PC-9 (cell line): ENCODE results near the gene CDK6.

Source experiments
- EZH2 ChIP-seq: fragments of 200-600 bp; sonication (generic); IDR thresholded peaks from 2 replicates; pipeline ENCODE4 v1.8.0; 2017; ENCODE audit warnings: antibody characterized with exemption, low read depth
- TF ChIP-seq, protein P1 (sequence below): fragments of 200-600 bp; sonication (generic); conservative IDR thresholded peaks from 2 replicates; pipeline ENCODE4 v1.6.1; 2017; ENCODE audit warnings: mixed run types, antibody characterized with exemption, mild to moderate bottlenecking, moderate library complexity

DNA sequence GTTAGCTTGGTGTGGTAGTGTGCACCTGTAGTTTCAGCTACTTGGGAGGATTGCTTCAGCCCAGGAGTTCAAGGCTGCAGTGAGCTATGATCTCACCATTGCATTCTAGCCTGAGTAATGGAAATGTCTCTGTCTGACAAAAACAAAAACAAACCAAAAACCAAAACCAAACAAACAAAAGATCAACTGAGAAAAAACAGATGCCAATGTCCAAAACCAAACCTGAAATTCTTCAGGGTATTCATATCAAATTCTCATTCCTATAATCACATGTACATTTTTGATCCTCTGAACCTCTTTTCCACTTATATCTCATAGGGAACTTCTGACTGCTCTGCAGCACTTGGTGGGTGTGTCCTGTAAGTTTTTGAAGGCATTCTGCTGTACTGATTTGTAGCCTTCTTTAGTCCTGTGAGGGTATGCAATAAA is 87.0 kb downstream of the CDK6 start:
- no peak for TF ChIP-seq EZH2
- TF ChIP-seq, protein P1, sequence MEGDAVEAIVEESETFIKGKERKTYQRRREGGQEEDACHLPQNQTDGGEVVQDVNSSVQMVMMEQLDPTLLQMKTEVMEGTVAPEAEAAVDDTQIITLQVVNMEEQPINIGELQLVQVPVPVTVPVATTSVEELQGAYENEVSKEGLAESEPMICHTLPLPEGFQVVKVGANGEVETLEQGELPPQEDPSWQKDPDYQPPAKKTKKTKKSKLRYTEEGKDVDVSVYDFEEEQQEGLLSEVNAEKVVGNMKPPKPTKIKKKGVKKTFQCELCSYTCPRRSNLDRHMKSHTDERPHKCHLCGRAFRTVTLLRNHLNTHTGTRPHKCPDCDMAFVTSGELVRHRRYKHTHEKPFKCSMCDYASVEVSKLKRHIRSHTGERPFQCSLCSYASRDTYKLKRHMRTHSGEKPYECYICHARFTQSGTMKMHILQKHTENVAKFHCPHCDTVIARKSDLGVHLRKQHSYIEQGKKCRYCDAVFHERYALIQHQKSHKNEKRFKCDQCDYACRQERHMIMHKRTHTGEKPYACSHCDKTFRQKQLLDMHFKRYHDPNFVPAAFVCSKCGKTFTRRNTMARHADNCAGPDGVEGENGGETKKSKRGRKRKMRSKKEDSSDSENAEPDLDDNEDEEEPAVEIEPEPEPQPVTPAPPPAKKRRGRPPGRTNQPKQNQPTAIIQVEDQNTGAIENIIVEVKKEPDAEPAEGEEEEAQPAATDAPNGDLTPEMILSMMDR, result no peak
